SHP77 treated with DMSO at 0.1 percent for 48 hours (cell line): ENCODE data around the gene ZDHHC11.

Experiments used
- DNase-seq: peaks from one replicate; lab custom pipeline; 2025; lab: John Stamatoyannopoulos, UW

ZDHHC11 gene

GRCh38 chr5:850511-851006, at the start of gene ZDHHC11:
Gene ZDHHC11 (minus strand): TSS chr5:850986. CDS start chr5:850602, 384 bp downstream.
- no peak for DNase-seq

- no peak for DNase-seq
Observed at GRCh38 chr5:893711-894110, 42.9 kb upstream of the ZDHHC11 start.

GRCh38 chr5:893137-893506, 42.3 kb upstream of the ZDHHC11 start:
- no peak for DNase-seq

- DNase-seq, result peak; percentile 29
Observed at GRCh38 chr5:892394-893136, 41.8 kb upstream of the ZDHHC11 start, which contains the start of the genes BRD9 and TRIP13. Gene BRD9 (minus strand): TSS chr5:892801. CDS start chr5:892657, 144 bp downstream. Gene TRIP13 (plus strand): TSS chr5:892884. CDS start chr5:892999, 115 bp downstream.

GRCh38 chr5:891837-892393, 41.1 kb upstream of the ZDHHC11 start:
- DNase-seq, result no peak

- no peak for DNase-seq
Observed at GRCh38 chr5:891117-891836, 40.5 kb upstream of the ZDHHC11 start.

- DNase-seq, result no peak
Observed at GRCh38 chr5:889075-889710, 38.4 kb upstream of the ZDHHC11 start.

- DNase-seq, result no peak
Observed at GRCh38 chr5:888638-889035, 37.9 kb upstream of the ZDHHC11 start.

- DNase-seq, result no peak
Observed at GRCh38 chr5:887947-888637, 37.3 kb upstream of the ZDHHC11 start.

- DNase-seq, result no peak
Observed at GRCh38 chr5:886716-887325, 36.0 kb upstream of the ZDHHC11 start.

- no peak for DNase-seq
Observed at GRCh38 chr5:886036-886435, 35.2 kb upstream of the ZDHHC11 start.

GRCh38 chr5:885529-885928, 34.7 kb upstream of the ZDHHC11 start:
- no peak for DNase-seq

GRCh38 chr5:885127-885442, 34.3 kb upstream of the ZDHHC11 start:
- DNase-seq, result no peak

GRCh38 chr5:884345-885126, 33.8 kb upstream of the ZDHHC11 start:
- DNase-seq, result no peak

- no peak for DNase-seq
Observed at GRCh38 chr5:883475-884181, 32.8 kb upstream of the ZDHHC11 start.

GRCh38 chr5:882253-883183, 31.7 kb upstream of the ZDHHC11 start:
- no peak for DNase-seq

GRCh38 chr5:881551-881935, 30.8 kb upstream of the ZDHHC11 start:
- no peak for DNase-seq

- no peak for DNase-seq
Observed at GRCh38 chr5:880816-881550, 30.2 kb upstream of the ZDHHC11 start.
